ENCODE measurements around the gene VPS8. TPM values are rescaled to one million over a fixed set of nuclear protein-coding genes. Genes with fewer than 3 reads are reported as not detected.

The VPS8 gene
- total RNA-seq, 1 experiment from 2014 or later, result 33.8 TPM

GRCh38 chr3:184857099-184857498 is 45.1 kb downstream of the VPS8 start:
- peaks cover 50% of the 10 kb centered on the region for H3K36me3 Mint-ChIP-seq (ENCODE audit: insufficient read depth, unreplicated experiment)

GRCh38 chr3:184864000-184864399 is 52.0 kb downstream of the VPS8 start:
- Mint-ChIP-seq H3K4me1 (ENCODE audit: insufficient read depth, unreplicated experiment) (no peaks in the 10 kb centered on the region), H3K4me3 (ENCODE audit: unreplicated experiment) (no peak overlapping the region), H3K27me3 (ENCODE audit: insufficient read depth, unreplicated experiment) (no peaks in the 10 kb centered on the region), H3K27ac (ENCODE audit: low read depth, unreplicated experiment) (no peak overlapping the region), H3K36me3 (ENCODE audit: insufficient read depth, unreplicated experiment) (peaks cover 86% of the 10 kb centered on the region), H3K9me3 (ENCODE audit: unreplicated experiment) (no peaks in the 10 kb centered on the region)
- ChIA-PET POLR2A (interaction anchor here (0.5 kb wide), 1 partner anchor 625 kb away, joined by 3 read pairs; no protein-coding TSS in a partner anchor), CTCF (no interaction called here)
- no peak for TF ChIP-seq CTCF (IDR thresholded peaks at IDR 0.05; ENCODE audit: unreplicated experiment)
- no peak for DNase-seq (ENCODE audit: unreplicated experiment)
- no TSS peak for BruUV-seq (replicated peaks)
- intact Hi-C loops (cut with micrococcal nuclease), result no loop called here

More at GRCh38 chr3:184857099-184857498, 45.1 kb downstream of the VPS8 start:
- BruUV-seq (replicated peaks), result no TSS peak
- intact Hi-C loops (cut with micrococcal nuclease), result no loop called here
- H3K4me3 Mint-ChIP-seq (ENCODE audit: unreplicated experiment), result no peak overlapping the region
- H3K9me3 Mint-ChIP-seq (ENCODE audit: unreplicated experiment), result no peaks in the 10 kb centered on the region
- CTCF ChIA-PET, result no interaction called here
- POLR2A ChIA-PET, result no interaction called here
- TF ChIP-seq CTCF (IDR thresholded peaks at IDR 0.05; ENCODE audit: unreplicated experiment), result no peak
- no peaks in the 10 kb centered on the region for H3K4me1 Mint-ChIP-seq (ENCODE audit: insufficient read depth, unreplicated experiment)
- H3K27me3 Mint-ChIP-seq (ENCODE audit: insufficient read depth, unreplicated experiment), result no peaks in the 10 kb centered on the region
- DNase-seq (ENCODE audit: unreplicated experiment), result no peak
- no peak overlapping the region for H3K27ac Mint-ChIP-seq (ENCODE audit: low read depth, unreplicated experiment)

GRCh38 chr3:184868477-184868876 is 56.5 kb downstream of the VPS8 start:
- Mint-ChIP-seq H3K27me3 (ENCODE audit: insufficient read depth, unreplicated experiment) (no peaks in the 10 kb centered on the region), H3K36me3 (ENCODE audit: insufficient read depth, unreplicated experiment) (peaks cover 67% of the 10 kb centered on the region), H3K9me3 (ENCODE audit: unreplicated experiment) (no peaks in the 10 kb centered on the region), H3K4me3 (ENCODE audit: unreplicated experiment) (no peak overlapping the region), H3K27ac (ENCODE audit: low read depth, unreplicated experiment) (no peak overlapping the region), H3K4me1 (ENCODE audit: insufficient read depth, unreplicated experiment) (no peaks in the 10 kb centered on the region)
- ChIA-PET CTCF (interaction anchor here (0.6 to 1.6 kb wide), 3 partner anchors 9 to 1391 kb away, joined by 3 to 4 read pairs (median 3); no protein-coding TSS in a partner anchor), POLR2A (no interaction called here)
- intact Hi-C loops (cut with micrococcal nuclease), result no loop called here
- TF ChIP-seq CTCF (IDR thresholded peaks at IDR 0.05; ENCODE audit: unreplicated experiment), result no peak
- BruUV-seq (replicated peaks), result no TSS peak
- DNase-seq (ENCODE audit: unreplicated experiment), result no peak

GRCh38 chr3:184872200-184872599 is 60.2 kb downstream of the VPS8 start:
- H3K4me3 Mint-ChIP-seq (ENCODE audit: unreplicated experiment), result no peak overlapping the region
- no peaks in the 10 kb centered on the region for H3K27me3 Mint-ChIP-seq (ENCODE audit: insufficient read depth, unreplicated experiment)
- TF ChIP-seq CTCF (IDR thresholded peaks at IDR 0.05; ENCODE audit: unreplicated experiment), result no peak
- no peak for DNase-seq (ENCODE audit: unreplicated experiment)
- H3K9me3 Mint-ChIP-seq (ENCODE audit: unreplicated experiment), result no peaks in the 10 kb centered on the region
- no TSS peak for BruUV-seq (replicated peaks)
- H3K27ac Mint-ChIP-seq (ENCODE audit: low read depth, unreplicated experiment), result no peak overlapping the region
- H3K36me3 Mint-ChIP-seq (ENCODE audit: insufficient read depth, unreplicated experiment), result peaks cover 47% of the 10 kb centered on the region
- CTCF ChIA-PET, result interaction anchor here (0.7 to 1.3 kb wide), 3 partner anchors 304 to 344 kb away, joined by 3 read pairs; no protein-coding TSS in a partner anchor
- intact Hi-C loops (cut with micrococcal nuclease), result loop anchor here (10.0 kb wide), 1 partner anchor 203 kb away; no protein-coding TSS in a partner anchor
- no peaks in the 10 kb centered on the region for H3K4me1 Mint-ChIP-seq (ENCODE audit: insufficient read depth, unreplicated experiment)
- POLR2A ChIA-PET, result interaction anchor here (0.7 kb wide), 1 partner anchor 831 kb away, joined by 3 read pairs; no protein-coding TSS in a partner anchor
